ENCODE results near the gene KCTD11.

The KCTD11 gene

GRCh38 chr17:7380321-7380720, 28.4 kb downstream of the KCTD11 start:
- no peak for DNase-seq

GRCh38 chr17:7380855-7381683, 29.1 kb downstream of the KCTD11 start, which contains the start of gene TNK1:
TNK1 (plus strand) TSS chr17:7381089; CDS start chr17:7382927, 1,838 bp downstream.
- DNase-seq, result no peak

DNA sequence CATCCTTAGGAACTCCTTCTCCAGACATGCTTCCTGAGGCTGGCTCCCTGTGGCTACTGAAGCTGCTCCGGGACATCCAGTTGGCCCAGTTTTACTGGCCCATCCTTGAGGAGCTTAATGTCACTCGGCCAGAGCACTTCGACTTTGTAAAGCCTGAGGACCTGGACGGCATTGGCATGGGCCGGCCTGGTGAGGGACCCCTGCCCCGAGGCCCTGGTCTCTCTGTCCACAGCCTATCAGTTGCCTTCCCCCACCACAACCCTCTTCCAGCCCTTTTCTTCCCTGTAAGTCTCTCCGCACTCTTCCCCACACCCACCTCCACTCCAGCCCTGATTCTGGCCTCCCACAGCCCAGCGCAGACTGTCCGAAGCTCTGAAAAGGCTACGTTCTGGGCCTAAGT, 30.9 kb downstream of the KCTD11 start:
- DNase-seq, result no peak

DNA sequence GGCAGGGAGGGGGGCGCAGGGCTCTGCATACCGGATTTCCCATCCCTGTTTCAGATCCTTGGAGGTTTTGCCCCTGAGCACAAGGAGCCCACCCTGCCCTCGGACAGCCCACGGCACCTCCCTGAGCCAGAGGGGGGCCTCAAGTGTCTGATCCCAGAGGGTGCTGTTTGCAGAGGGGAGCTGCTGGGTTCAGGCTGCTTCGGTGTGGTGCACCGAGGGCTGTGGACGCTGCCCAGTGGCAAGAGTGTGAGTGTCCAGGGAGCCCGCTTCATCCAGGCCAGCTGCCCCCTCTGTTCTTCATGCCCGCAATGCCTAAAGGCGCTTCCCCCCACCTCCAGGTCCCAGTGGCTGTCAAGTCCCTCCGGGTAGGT, 31.4 kb downstream of the KCTD11 start:
- no peak for DNase-seq

- no peak for DNase-seq
These were observed 32.0 kb downstream of the KCTD11 start for GRCh38 chr17:7383742-7384488.

DNA sequence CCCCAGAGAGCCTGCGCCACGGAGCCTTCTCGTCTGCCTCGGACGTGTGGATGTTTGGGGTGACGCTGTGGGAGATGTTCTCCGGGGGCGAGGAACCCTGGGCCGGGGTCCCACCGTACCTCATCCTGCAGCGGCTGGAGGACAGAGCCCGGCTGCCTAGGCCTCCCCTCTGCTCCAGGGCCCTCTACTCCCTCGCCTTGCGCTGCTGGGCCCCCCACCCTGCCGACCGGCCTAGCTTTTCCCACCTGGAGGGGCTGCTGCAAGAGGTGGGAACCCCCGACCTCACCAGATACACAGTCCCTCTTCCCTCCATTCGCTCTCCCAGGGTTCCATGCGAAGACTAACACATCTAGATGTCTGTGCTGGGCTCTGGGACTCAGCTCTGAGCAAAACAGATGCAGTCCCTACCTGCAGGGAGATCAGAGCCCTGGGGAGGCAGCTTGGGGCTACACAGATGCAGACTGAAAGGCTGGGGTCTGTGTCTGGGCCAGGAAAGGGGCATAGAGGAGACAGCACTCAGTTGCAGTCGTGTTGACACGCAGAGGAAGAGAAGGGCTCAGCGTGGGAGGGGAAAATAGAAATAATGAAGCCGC, 32.6 kb downstream of the KCTD11 start:
- no peak for DNase-seq

DNA sequence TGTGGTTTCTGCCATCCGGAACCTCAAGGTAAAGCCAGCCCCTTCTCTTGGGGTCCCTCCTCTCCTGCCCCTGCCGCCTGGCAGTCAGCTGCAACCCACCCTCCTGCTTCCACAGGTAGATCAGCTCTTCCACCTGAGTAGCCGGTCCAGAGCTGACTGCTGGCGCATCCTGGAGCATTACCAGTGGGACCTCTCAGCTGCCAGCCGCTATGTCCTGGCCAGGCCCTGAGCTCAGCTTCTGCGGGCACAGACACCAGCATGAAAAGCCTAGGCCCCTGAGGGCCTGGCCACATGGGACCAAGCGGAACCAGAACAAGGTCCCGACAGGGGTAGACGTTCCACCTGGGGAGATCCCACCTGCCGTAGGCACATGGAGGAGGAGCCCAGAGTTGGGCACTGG, 36.9 kb downstream of the KCTD11 start:
- DNase-seq, result no peak

DNA sequence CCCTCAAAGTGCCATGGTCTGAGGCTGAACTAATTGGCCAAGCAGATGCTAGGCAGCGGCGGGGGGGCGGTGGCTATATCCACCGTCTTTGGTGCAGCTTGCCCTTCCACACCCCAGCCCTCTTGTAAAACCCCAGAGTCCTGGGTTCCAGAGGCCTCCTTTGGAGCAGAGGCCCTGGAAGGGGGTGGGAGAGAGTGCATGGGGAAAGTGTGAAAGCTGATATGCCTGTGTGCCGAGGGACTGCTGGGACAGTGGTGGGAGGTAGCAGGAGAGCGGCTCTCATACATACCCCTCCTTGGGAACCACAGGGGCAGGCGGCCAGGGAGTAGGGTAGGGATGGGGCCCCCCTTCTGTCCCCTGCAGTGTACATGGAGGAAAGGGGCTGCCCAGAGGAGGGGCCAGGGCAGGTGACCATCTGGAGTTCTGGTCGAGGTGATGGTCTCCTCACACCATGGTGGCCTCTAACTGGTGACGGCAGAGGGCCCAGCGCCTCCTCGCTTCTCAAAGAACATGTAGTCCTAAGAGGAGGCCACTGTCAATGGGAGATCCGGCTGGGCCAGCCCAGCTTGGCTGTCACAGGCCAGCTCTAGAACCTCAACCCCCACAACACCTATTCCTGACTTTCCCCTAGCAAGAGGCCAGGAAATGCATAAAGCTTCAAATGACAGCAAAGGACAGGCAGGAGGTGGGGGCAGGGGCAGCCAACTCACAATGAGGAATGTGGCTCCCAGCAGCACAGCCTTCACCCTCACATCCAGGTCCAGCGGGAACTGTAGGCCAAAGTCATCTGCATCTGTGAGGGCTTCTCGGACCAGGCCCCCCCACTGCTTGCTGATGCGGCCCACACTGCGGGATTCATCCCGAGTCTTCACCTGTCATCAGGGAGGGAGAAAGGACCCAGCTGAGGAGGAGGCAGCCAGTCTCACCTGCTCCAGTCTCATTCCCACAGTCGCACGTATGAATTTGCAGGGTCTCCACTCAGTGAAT, 38.3 kb downstream of the KCTD11 start:
- no peak for DNase-seq

- DNase-seq, result no peak
These were observed 39.3 kb downstream of the KCTD11 start for GRCh38 chr17:7391307-7391706.

GRCh38 chr17:7392696-7393612, 41.0 kb downstream of the KCTD11 start:
- DNase-seq, result no peak

- DNase-seq, result peak in 1 of 2 experiments; percentile 29
These were observed 41.9 kb downstream of the KCTD11 start for GRCh38 chr17:7393613-7394451.

DNA sequence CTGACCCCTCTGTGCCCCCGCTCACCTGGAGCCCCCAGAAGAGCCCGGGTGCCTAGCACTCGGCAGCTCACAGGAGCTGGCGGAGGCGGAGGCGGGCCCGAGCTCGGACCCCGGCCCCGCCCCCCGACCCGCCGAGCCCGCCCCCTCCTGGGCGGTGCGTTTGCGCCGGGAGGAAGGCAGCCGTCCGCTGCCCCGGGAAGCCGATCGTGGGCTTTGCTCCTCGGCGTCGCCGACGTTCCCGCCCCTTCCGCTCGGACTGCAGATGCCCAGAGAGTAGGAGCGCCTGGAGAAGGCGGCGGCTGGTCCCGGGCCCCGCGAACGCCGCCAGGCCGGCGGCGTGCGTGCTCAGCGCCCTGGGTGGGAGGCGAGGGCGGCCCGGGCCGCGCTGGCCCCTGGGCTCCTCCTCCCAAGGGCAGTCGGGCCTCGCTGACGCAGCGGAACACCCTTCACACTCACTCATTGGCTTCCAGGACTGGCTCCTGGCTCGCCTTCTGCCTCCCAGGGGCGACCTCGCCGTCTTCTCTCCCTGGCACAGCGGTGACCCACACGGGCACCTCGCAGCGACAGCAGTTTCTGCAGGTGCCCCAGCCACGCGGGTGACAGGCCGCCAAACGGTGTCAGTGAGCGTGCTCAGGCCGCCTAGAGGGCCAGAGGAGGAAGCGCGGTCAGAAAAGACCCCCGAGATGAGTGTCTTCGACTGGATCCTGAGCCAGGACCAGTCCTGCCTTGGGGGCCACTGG, 42.7 kb downstream of the KCTD11 start, which contains the start of gene PLSCR3:
Gene PLSCR3 (minus strand): TSS at position 74 of the 740 bp plus-strand sequence. CDS start 415 bp downstream, outside the sequence.
- peak in 1 of 2 experiments; percentile 58 for DNase-seq

DNA sequence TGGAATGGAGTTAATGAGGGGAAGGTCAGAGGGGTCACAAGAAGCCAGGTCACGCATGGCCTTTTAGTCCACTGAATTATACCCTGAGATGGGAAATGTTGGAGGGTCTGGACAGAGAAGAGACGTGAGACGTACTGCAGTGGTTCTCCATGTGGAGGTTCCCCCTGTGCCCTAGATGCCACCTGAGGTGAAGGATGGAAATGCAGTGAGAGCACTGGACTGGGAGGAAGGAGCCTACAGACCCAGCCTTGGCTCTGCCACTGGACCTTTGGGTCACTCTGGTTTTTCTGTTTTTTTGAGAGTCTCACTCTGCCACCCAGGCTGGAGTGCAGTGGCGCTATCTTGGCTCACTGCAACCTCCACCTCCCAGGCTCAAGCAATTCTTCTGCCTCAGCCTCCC, 44.2 kb downstream of the KCTD11 start:
- DNase-seq, result no peak

DNA sequence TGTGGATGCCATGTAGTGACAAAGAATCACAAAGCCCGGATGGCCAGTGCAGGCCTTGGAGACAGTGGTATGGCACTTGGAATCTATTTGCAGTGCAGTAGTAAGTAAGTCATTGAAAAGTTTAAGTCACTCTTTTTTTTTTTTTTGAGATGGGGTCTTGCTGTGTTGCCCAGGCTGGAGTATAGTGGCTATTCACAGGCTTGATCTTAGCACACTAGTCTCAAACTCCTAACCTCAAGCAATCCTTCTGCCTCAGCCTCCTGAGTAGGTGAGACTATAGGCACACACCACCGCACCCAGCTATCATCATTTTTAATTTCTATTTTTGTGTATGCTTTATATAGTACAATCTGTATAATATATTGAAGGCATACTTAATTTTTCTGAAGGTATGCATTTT, 46.6 kb downstream of the KCTD11 start:
- DNase-seq, result no peak

GRCh38 chr17:7403043-7403726, 51.2 kb downstream of the KCTD11 start:
- peak in 1 of 2 experiments; percentile 20 for DNase-seq

DNA sequence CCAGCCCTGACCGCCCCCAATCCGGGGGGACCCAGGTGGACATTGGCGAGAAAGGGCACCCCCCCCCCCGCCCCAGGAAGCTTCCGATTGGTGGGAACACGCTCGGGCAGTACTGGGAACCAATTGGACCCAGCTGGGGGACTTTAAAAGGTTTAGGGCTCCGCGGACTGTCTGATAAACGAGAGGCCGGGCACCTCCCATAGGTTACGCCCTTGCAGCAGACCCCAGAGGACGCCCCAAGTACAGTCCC, 51.7 kb downstream of the KCTD11 start:
- peak in 1 of 2 experiments; percentile 60 for DNase-seq

GRCh38 chr17:7403977-7404736, 52.2 kb downstream of the KCTD11 start, which contains the start of gene TMEM256:
TMEM256 (minus strand) TSS chr17:7404097; CDS start chr17:7404084, 13 bp downstream.
- peak; percentile 93 to 95 for DNase-seq

Data from NCI-H524 (cell line).